OCI-LY1 (cell line): Measurements from ENCODE around the gene HOXA3.
A peak's percentile ranks its signal among the peaks of the same experiment; 100 is the strongest.

Experiments used
- H2AFZ ChIP-seq: fragments of 200-600 bp; sonication (generic), shearing (Covaris generic); 2 replicates; pipeline ENCODE4 v1.6.0; 2014; ENCODE audit warnings: antibody characterized with exemption, mild to moderate bottlenecking, low read length
- H3F3A ChIP-seq: fragments of 200-600 bp; sonication (generic), shearing (Covaris generic); 2 replicates; pipeline ENCODE4 v1.6.0; 2014; ENCODE audit warnings: mild to moderate bottlenecking, antibody characterized with exemption, low read length, moderate library complexity; ENCODE audit not compliant: insufficient read depth
- H3K27ac ChIP-seq: fragments of 200-600 bp; sonication (generic); 2 replicates; pipeline ENCODE4 v1.5.1; 2014; ENCODE audit warnings: low read length, mixed run types, mild to moderate bottlenecking, low read depth; ENCODE audit not compliant: poor library complexity, severe bottlenecking
- H3K27me3 ChIP-seq: fragments of 200-600 bp; sonication (generic); 2 replicates; pipeline ENCODE4 v1.6.0; 2014; ENCODE audit warnings: antibody characterized with exemption, mild to moderate bottlenecking, low read length, moderate library complexity; ENCODE audit not compliant: insufficient read depth
- H3K36me3 ChIP-seq: fragments of 200-600 bp; sonication (generic); 2 replicates; pipeline ENCODE4 v1.6.1; 2014; ENCODE audit warnings: mild to moderate bottlenecking, antibody characterized with exemption, low read length, moderate library complexity, mixed read lengths; ENCODE audit not compliant: insufficient read depth
- H3K4me1 ChIP-seq: fragments of 200-600 bp; sonication (generic); 2 replicates; pipeline ENCODE4 v1.5.1; 2014; ENCODE audit warnings: mild to moderate bottlenecking, low read length, moderate library complexity; ENCODE audit not compliant: insufficient read depth, severe bottlenecking
- H3K4me2 ChIP-seq: fragments of 200-600 bp; sonication (generic), shearing (Covaris generic); 2 replicates; pipeline ENCODE4 v1.6.1; 2014; ENCODE audit warnings: low read length
- H3K4me3 ChIP-seq: fragments of 200-600 bp; sonication (generic); 2 replicates; pipeline ENCODE4 v1.5.1; 2014; ENCODE audit warnings: low read length, low read depth, mild to moderate bottlenecking, mixed read lengths; ENCODE audit not compliant: poor library complexity, severe bottlenecking
- H3K79me2 ChIP-seq: fragments of 200-600 bp; shearing (Covaris generic); 2 replicates; pipeline ENCODE4 v1.6.1; 2016; ENCODE audit warnings: mixed run types, low read length, mixed read lengths; ENCODE audit not compliant: insufficient read depth
- H3K9ac ChIP-seq: fragments of 200-600 bp; sonication (generic), shearing (Covaris generic); 2 replicates; pipeline ENCODE4 v1.6.1; 2014; ENCODE audit warnings: mild to moderate bottlenecking, low read length, mixed read lengths
- H3K9me2 ChIP-seq: fragments of 200-600 bp; sonication (generic), shearing (Covaris generic); 2 replicates; pipeline ENCODE4 v1.6.1; 2014; ENCODE audit warnings: low read depth, mild to moderate bottlenecking, low read length, mixed read lengths
- H3K9me3 ChIP-seq: fragments of 200-600 bp; shearing (Covaris generic); 2 replicates; pipeline ENCODE4 v1.6.1; 2014; ENCODE audit warnings: low read length, mixed read lengths
- H4K20me1 ChIP-seq: fragments of 200-600 bp; sonication (generic), shearing (Covaris generic); 2 replicates; pipeline ENCODE4 v1.6.0; 2016; ENCODE audit warnings: mild to moderate bottlenecking, low read length; ENCODE audit not compliant: insufficient read depth
- CTCF ChIP-seq: fragments of 200-600 bp; sonication (generic), shearing (Covaris generic); IDR thresholded peaks from 2 replicates; pipeline ENCODE4 v1.5.1; 2017; ENCODE audit warnings: mild to moderate bottlenecking, antibody characterized with exemption, low read length, moderate library complexity, mixed read lengths
- EZH2 ChIP-seq: fragments of 200-600 bp; sonication (generic), shearing (Covaris generic); IDR thresholded peaks from 2 replicates; pipeline ENCODE4 v1.8.0; 2017; ENCODE audit warnings: borderline replicate concordance, mixed run types, mild to moderate bottlenecking, antibody characterized with exemption, low read length, moderate library complexity, mixed read lengths

HOXA3 gene

GRCh38 chr7:27151341-27151930, 947 bp downstream of the HOXA3 start:
- Histone ChIP-seq H3K9ac (peak overlapping the region; percentile 61), H3F3A (no peaks in the 10 kb centered on the region), H3K9me3 (no peaks in the 10 kb centered on the region), H3K79me2 (no peaks in the 10 kb centered on the region), H3K4me3 (peak overlapping the region; percentile 63), H3K27ac (no peak overlapping the region), H4K20me1 (no peaks in the 10 kb centered on the region), H3K27me3 (peaks cover 24% of the 10 kb centered on the region; the same call in 1 of the 2 replicates), H2AFZ (0 out of 2 replicates have a peak overlapping the region, but pooled peaks have one; percentile 36), H3K36me3 (no peaks in the 10 kb centered on the region), H3K4me2 (peak overlapping the region; percentile 91), H3K9me2 (no peaks in the 10 kb centered on the region), H3K4me1 (peaks cover 49% of the 10 kb centered on the region)
- no peak for TF ChIP-seq EZH2

GRCh38 chr7:27150568-27151340, 1.6 kb downstream of the HOXA3 start:
- peak overlapping the region; percentile 63 for H3K9ac ChIP-seq
- H4K20me1 ChIP-seq: no peaks in the 10 kb centered on the region
- peak overlapping the region; percentile 91 for H3K4me2 ChIP-seq
- peak overlapping the region; percentile 36 for H2AFZ ChIP-seq
- H3F3A ChIP-seq: no peaks in the 10 kb centered on the region
- peaks cover 49% of the 10 kb centered on the region for H3K4me1 ChIP-seq
- peak overlapping the region; percentile 63 for H3K4me3 ChIP-seq
- H3K9me3 ChIP-seq: no peaks in the 10 kb centered on the region
- H3K9me2 ChIP-seq: no peaks in the 10 kb centered on the region
- TF ChIP-seq CTCF (peak; percentile 96), EZH2 (no peak)
- H3K36me3 ChIP-seq: no peaks in the 10 kb centered on the region
- H3K79me2 ChIP-seq: no peaks in the 10 kb centered on the region
- no peak overlapping the region for H3K27ac ChIP-seq
- peaks cover 24% of the 10 kb centered on the region; the same call in 1 of the 2 replicates for H3K27me3 ChIP-seq

- Histone ChIP-seq H3K4me1 (peaks cover 56% of the 10 kb centered on the region), H3K27ac (no peak overlapping the region), H3K79me2 (no peaks in the 10 kb centered on the region), H3K9me3 (no peaks in the 10 kb centered on the region), H3F3A (no peaks in the 10 kb centered on the region), H3K9ac (peak overlapping the region; percentile 63), H3K36me3 (no peaks in the 10 kb centered on the region), H3K27me3 (peaks cover 24% of the 10 kb centered on the region; the same call in 1 of the 2 replicates), H3K4me2 (peak overlapping the region; percentile 91), H3K9me2 (no peaks in the 10 kb centered on the region), H2AFZ (peak overlapping the region; percentile 22), H3K4me3 (peak overlapping the region; percentile 63), H4K20me1 (no peaks in the 10 kb centered on the region)
- TF ChIP-seq EZH2 (no peak), CTCF (no peak)
Observed at GRCh38 chr7:27149842-27150567, 2.4 kb downstream of the HOXA3 start.
